IMR-90 (cell line): ENCODE results near the gene UGT2B7. TPM values are rescaled to one million over a fixed set of nuclear protein-coding genes. Genes with fewer than 3 reads are reported as not detected.

Experiments
- ATAC-seq: fragments of 200-7000 bp; cut with Tn5 transposase; 2 replicates; pipeline ENCODE4 v1.9.1; 2020; ENCODE audit warnings: low read depth, mild to moderate bottlenecking, moderate library complexity
- BruUV-seq: library from RNA; stranded (reverse); fragments of 400-500 nt; replicated peaks from 2 replicates; lab custom pipeline; 2021; lab: Mats Ljungman, UMichigan
- CTCF ChIA-PET: fragments of 300-600 bp; formaldehyde crosslinking; extraction: SDS; loops from one replicate; lab custom pipeline; 2021; ENCODE audit warnings: antibody characterized with exemption; lab: Yijun Ruan, JAX
- POLR2A ChIA-PET: fragments of 300-600 bp; sonication (Branson Sonifier 250); formaldehyde crosslinking; loops from one replicate; lab custom pipeline; 2022; ENCODE audit warnings: antibody characterized with exemption; ENCODE audit not compliant: unreplicated experiment; lab: Charles Lee
- DNase-seq: peaks from one replicate; pipeline ENCODE4 v3.0.0; 2013
- H2AFZ ChIP-seq: replicated peaks from 2 replicates; pipeline ENCODE3; 2013; ENCODE audit warnings: low read length, mild to moderate bottlenecking; ENCODE audit not compliant: poor library complexity
- H2AK5ac ChIP-seq: 2 replicates; pipeline ENCODE4 v1.6.1; 2013; ENCODE audit warnings: low read depth, low read length, inconsistent platforms
- H2AK9ac ChIP-seq: replicated peaks from 2 replicates; pipeline ENCODE3; 2013; ENCODE audit warnings: mild to moderate bottlenecking, low read depth, low read length, moderate library complexity; ENCODE audit not compliant: poor library complexity
- H2BK120ac ChIP-seq: 2 replicates; pipeline ENCODE4 v1.6.1; 2013; ENCODE audit warnings: low read depth, low read length, inconsistent platforms
- H2BK15ac ChIP-seq: 3 replicates; pipeline ENCODE4 v1.6.1; 2013; ENCODE audit warnings: low read depth, low read length, inconsistent platforms
- H2BK20ac ChIP-seq: 2 replicates; pipeline ENCODE4 v1.6.1; 2013; ENCODE audit warnings: low read depth, mild to moderate bottlenecking, inconsistent platforms, low read length, moderate library complexity
- H2BK5ac ChIP-seq: 2 replicates; pipeline ENCODE4 v1.6.1; 2013; ENCODE audit warnings: mild to moderate bottlenecking, low read depth, low read length, inconsistent platforms; ENCODE audit not compliant: poor library complexity, severe bottlenecking
- H3K14ac ChIP-seq: replicated peaks from 2 replicates; pipeline ENCODE4 v1.6.1; 2013; ENCODE audit warnings: low read depth, low read length, inconsistent platforms
- H3K18ac ChIP-seq: 2 replicates; pipeline ENCODE4 v1.6.1; 2013; ENCODE audit warnings: low read depth, low read length, control low read depth
- H3K23ac ChIP-seq: 2 replicates; pipeline ENCODE4 v1.6.1; 2013; ENCODE audit warnings: low read depth, low read length, inconsistent platforms
- H3K27ac ChIP-seq: 2 replicates; pipeline ENCODE4 v1.5.1; 2013; ENCODE audit warnings: mild to moderate bottlenecking, control low read depth, low read length; ENCODE audit not compliant: insufficient read depth
- H3K27me3 ChIP-seq: 2 replicates; pipeline ENCODE4 v1.6.1; 2013; ENCODE audit warnings: low read length; ENCODE audit not compliant: control insufficient read depth, insufficient read depth
- H3K36me3 ChIP-seq: 2 replicates; pipeline ENCODE4 v1.6.1; 2013; ENCODE audit warnings: low read length, mixed read lengths; ENCODE audit not compliant: control insufficient read depth, insufficient read depth
- H3K4ac ChIP-seq: 2 replicates; pipeline ENCODE4 v1.6.1; 2013; ENCODE audit warnings: low read depth, low read length, inconsistent platforms
- H3K4me1 ChIP-seq: 2 replicates; pipeline ENCODE4 v1.6.1; 2013; ENCODE audit warnings: low read length, mixed read lengths; ENCODE audit not compliant: control insufficient read depth, insufficient read depth
- H3K4me2 ChIP-seq: 2 replicates; pipeline ENCODE4 v1.6.1; 2013; ENCODE audit warnings: low read depth, mild to moderate bottlenecking, control low read depth, low read length, moderate library complexity
- H3K4me3 ChIP-seq: 2 replicates; pipeline ENCODE4 v1.5.1; 2013; ENCODE audit warnings: low read depth, mild to moderate bottlenecking, control low read depth, low read length, moderate library complexity; ENCODE audit not compliant: insufficient read depth
- H3K56ac ChIP-seq: 2 replicates; pipeline ENCODE4 v1.6.1; 2013; ENCODE audit warnings: low read length, inconsistent platforms; ENCODE audit not compliant: insufficient read depth; ENCODE audit errors: extremely low read depth
- H3K79me1 ChIP-seq, 2 experiments: 2 replicates each; pipeline ENCODE4 v1.6.1; 2013; ENCODE audit warnings: low read length in 2 of 2, inconsistent platforms in 1 of 2, low read depth in 1 of 2
- H3K9ac ChIP-seq: 2 replicates; pipeline ENCODE4 v1.6.1; 2013; ENCODE audit warnings: low read depth, low read length, control low read depth
- H3K9me1 ChIP-seq: 2 replicates; pipeline ENCODE4 v1.6.1; 2013; ENCODE audit warnings: low read length, inconsistent platforms; ENCODE audit not compliant: insufficient read depth
- H3K9me3 ChIP-seq: 2 replicates; pipeline ENCODE4 v1.6.1; 2013; ENCODE audit warnings: low read length; ENCODE audit not compliant: control insufficient read depth, insufficient read depth
- H4K20me1 ChIP-seq: 2 replicates; pipeline ENCODE4 v1.6.1; 2013; ENCODE audit warnings: low read length, inconsistent platforms; ENCODE audit not compliant: insufficient read depth
- H4K5ac ChIP-seq: 2 replicates; pipeline ENCODE4 v1.6.1; 2013; ENCODE audit warnings: mild to moderate bottlenecking, low read depth, low read length, control low read depth
- H4K8ac ChIP-seq, 2 experiments: 2 replicates each; pipeline ENCODE4 v1.6.1; 2013; ENCODE audit warnings: low read depth in 2 of 2, low read length in 2 of 2, control low read depth in 1 of 2, inconsistent platforms in 1 of 2
- H4K91ac ChIP-seq: 2 replicates; pipeline ENCODE4 v1.6.1; 2013; ENCODE audit warnings: low read depth, low read length, inconsistent platforms; ENCODE audit not compliant: insufficient read depth
- BHLHE40 ChIP-seq: fragments of 150-350 bp; IDR thresholded peaks from 2 replicates; pipeline ENCODE4 v1.6.1; 2016; ENCODE audit warnings: mild to moderate bottlenecking, low read depth, low read length
- NFE2L2 ChIP-seq: fragments of 150-350 bp; IDR thresholded peaks from 2 replicates; pipeline ENCODE4 v1.6.1; 2016; ENCODE audit warnings: low read depth, mild to moderate bottlenecking, low read length
- SMC3 ChIP-seq: fragments of 150-350 bp; IDR thresholded peaks from 2 replicates; pipeline ENCODE4 v1.6.1; 2016; ENCODE audit warnings: low read depth, mild to moderate bottlenecking, antibody characterized with exemption, low read length, moderate library complexity
- WGBS, 2 experiments: methylation state at CpG; one replicate each; pipeline versions ENCODE4 v1.1.5 to v1.1.7; 2013; ENCODE audit warnings: missing lambda C conversion rate in 2 of 2; ENCODE audit not compliant: insufficient read length in 1 of 2; ENCODE audit errors: extremely low coverage in 2 of 2; 5-methylcytosine and 5-hydroxymethylcytosine counted together
- dilution Hi-C: fragments of 300-500 bp; cut with HindIII; formaldehyde crosslinking; loops from one replicate; pipeline ENCODE4 v1.14.3; 2018; ENCODE audit warnings: low sequenced_read_pairs; ENCODE audit not compliant: unreplicated experiment
- in situ Hi-C: fragments of 300-500 bp; cut with MboI; formaldehyde crosslinking; loops from 3 replicates; pipeline ENCODE4 v1.14.3; 2019; ENCODE audit warnings: low sequenced_read_pairs, inconsistent platforms, mixed read lengths
- intact Hi-C: fragments of 100-400 bp; cut with micrococcal nuclease; formaldehyde crosslinking; loops from 2 replicates; pipeline ENCODE4 v1.10.0; 2022
- polyA plus RNA-seq, 3 experiments: library from polyadenylated mRNA; depleted of rRNA; stranded (reverse); fragments of >200 nt; gene quantifications; 2 replicates each; pipeline ENCODE4 v1.2.3, GENCODE V29; 2012; ENCODE audit warnings: low replicate concordance in 1 of 3
- total RNA-seq: library from RNA; depleted of rRNA; stranded (reverse); fragments of >200 nt; gene quantifications from 2 replicates; pipeline ENCODE4 v1.2.3, GENCODE V29; 2012

Gene UGT2B7
- total and polyA plus RNA-seq, 2 of the 4 experiments (the other 2 are of a cell fraction), result 0.10 TPM; not detected in 1

DNA sequence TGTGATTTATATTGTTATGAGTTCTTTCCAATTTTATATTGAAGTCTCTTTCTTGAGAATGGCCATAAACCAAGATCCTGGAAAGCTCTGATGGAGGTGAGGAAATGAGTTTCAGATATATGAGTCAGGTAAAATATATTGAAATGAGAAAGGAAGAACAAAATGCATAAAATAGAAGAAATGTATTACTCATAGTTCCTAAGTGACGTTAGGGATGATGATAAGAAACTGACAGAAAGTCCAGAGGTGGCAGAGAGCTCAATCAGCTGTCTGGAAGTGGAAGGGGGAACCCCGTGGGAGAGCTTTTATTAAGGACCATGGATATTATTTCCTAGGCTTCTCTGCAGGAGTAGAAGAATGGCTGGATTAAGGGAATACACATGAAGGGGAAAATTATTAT is 24.6 kb downstream of the UGT2B7 start:
- no peak overlapping the region for H2BK15ac ChIP-seq
- H3K79me1 ChIP-seq, result no peaks in the 10 kb centered on the region
- H2AK9ac ChIP-seq, result no peak overlapping the region
- ATAC-seq (no peak), DNase-seq (peak; percentile 18)
- H2BK120ac ChIP-seq, result no peak overlapping the region
- TF ChIP-seq BHLHE40 (no peak), SMC3 (no peak), NFE2L2 (no peak)
- no peak overlapping the region for H3K4me2 ChIP-seq
- H3K23ac ChIP-seq, result no peak overlapping the region
- no peaks in the 10 kb centered on the region for H3K36me3 ChIP-seq
- ChIA-PET POLR2A (no interaction called here), CTCF (no interaction called here)
- H3K14ac ChIP-seq, result no peak overlapping the region
- no peak overlapping the region for H3K18ac ChIP-seq
- in situ Hi-C loops, result no loop called here
- no peaks in the 10 kb centered on the region for H4K20me1 ChIP-seq
- intact Hi-C loops, result loop anchor here (5.0 kb wide), 1 partner anchor 49 kb away; no protein-coding TSS in a partner anchor
- no peak overlapping the region for H2BK20ac ChIP-seq
- H4K5ac ChIP-seq, result no peak overlapping the region
- no peaks in the 10 kb centered on the region for H3K27me3 ChIP-seq
- no peak overlapping the region for H4K8ac ChIP-seq
- no TSS peak for BruUV-seq
- H3K4ac ChIP-seq, result no peak overlapping the region
- dilution Hi-C loops, result no loop called here
- no peaks in the 10 kb centered on the region for H3K4me1 ChIP-seq
- no peak overlapping the region for H3K4me3 ChIP-seq
- WGBS, 2 experiments, result 40% methylated on average over 1 of the region's 2 CpGs; no CpG with 5 or more reads in 1 of the 2 experiments
- H2AFZ ChIP-seq, result no peak overlapping the region
- H3K27ac ChIP-seq, result no peak overlapping the region
- no peak overlapping the region for H2BK5ac ChIP-seq
- H3K9me1 ChIP-seq, result no peaks in the 10 kb centered on the region
- no peak overlapping the region for H4K91ac ChIP-seq
- H3K9ac ChIP-seq, result no peak overlapping the region
- H3K56ac ChIP-seq, result no peak overlapping the region
- H3K9me3 ChIP-seq, result no peaks in the 10 kb centered on the region
- H2AK5ac ChIP-seq, result no peak overlapping the region
